ENCODE results near the gene REXO5. TPM values are rescaled to one million over a fixed set of nuclear protein-coding genes. Genes with fewer than 3 reads are reported as not detected.

Gene REXO5
- total and polyA plus RNA-seq, 8 donors: 4.7 to 31.7 (median 7.2) TPM

DNA sequence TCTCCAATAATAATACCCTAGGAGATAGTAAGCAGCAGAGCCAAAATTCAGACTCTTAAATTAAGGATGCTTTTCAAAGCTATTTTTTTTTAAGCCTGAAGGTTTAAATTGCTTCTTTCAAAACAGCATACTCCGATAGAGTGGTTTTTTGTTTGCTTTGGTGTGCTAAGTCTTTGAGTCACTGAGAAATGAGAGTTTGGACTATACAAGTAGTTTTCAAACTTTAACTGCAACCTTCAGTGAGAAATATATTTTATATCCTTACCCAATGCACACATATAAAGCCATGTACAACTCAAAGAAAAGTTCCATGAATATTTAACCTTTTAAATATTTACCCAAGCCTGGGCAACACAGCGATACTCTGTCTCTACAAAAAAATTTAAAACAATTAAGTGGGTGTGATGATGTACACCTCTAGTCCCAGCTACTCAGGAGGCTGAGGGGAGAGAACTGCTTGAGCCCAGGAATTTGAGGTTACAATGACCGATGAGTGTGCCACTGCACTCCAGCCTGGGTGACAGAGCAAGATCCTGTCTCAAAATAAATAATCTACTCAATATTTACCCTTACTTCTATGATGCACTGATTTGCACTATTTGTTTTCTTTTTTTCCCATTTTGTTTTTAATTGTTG is 74.7 kb downstream of the REXO5 start:
- Histone ChIP-seq H3K9me3 (no peaks in the 10 kb centered on the region), H3K27ac (peak overlapping the region in 4 of 5 donors; percentile 19 to 82 (median 38)), H3K4me1 (peaks cover 47 to 78% (median 68%) of the 10 kb centered on the region in 4 donors), H3K36me3 (no peaks in the 10 kb centered on the region), H3K27me3 (no peaks in the 10 kb centered on the region), H3K4me3 (no peak overlapping the region)
- no peak for DNase-seq
- intact Hi-C loops (cut with DNase I; ENCODE audit: low total_unique reads): no loop called here
- TF ChIP-seq POLR2AphosphoS5 (IDR thresholded peaks at IDR 0.05) (no peak), POLR2A (IDR thresholded peaks at IDR 0.05) (no peak), EP300 (IDR thresholded peaks at IDR 0.05) (no peak)
- TF ChIP-seq, protein P1, sequence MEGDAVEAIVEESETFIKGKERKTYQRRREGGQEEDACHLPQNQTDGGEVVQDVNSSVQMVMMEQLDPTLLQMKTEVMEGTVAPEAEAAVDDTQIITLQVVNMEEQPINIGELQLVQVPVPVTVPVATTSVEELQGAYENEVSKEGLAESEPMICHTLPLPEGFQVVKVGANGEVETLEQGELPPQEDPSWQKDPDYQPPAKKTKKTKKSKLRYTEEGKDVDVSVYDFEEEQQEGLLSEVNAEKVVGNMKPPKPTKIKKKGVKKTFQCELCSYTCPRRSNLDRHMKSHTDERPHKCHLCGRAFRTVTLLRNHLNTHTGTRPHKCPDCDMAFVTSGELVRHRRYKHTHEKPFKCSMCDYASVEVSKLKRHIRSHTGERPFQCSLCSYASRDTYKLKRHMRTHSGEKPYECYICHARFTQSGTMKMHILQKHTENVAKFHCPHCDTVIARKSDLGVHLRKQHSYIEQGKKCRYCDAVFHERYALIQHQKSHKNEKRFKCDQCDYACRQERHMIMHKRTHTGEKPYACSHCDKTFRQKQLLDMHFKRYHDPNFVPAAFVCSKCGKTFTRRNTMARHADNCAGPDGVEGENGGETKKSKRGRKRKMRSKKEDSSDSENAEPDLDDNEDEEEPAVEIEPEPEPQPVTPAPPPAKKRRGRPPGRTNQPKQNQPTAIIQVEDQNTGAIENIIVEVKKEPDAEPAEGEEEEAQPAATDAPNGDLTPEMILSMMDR (IDR thresholded peaks at IDR 0.05): no peak
- WGBS, 5 donors: 28 to 49% (median 30%) methylated on average over 3 of the region's 3 CpGs

DNA sequence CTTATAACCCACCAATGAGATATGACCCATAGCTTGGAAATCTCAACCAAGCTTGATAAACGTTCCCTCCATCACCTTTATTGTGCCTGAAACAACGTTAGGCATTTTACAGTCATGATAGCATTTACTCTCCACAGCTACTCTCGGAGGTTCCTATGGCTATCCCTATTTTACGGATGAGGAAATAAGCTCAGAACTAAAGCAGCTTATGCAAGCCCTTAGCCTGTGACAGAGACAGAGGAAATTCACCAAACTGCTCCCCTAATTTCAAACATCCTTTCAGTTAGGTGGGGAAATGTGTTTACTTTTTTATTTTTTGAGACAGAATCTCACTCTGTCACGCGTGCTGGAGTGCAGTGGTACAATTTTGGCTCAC is 75.2 kb downstream of the REXO5 start:
- Histone ChIP-seq H3K4me3 (no peak overlapping the region), H3K36me3 (no peaks in the 10 kb centered on the region), H3K27ac (peak overlapping the region; percentile 7 to 82 (median 35)), H3K27me3 (no peaks in the 10 kb centered on the region), H3K9me3 (no peaks in the 10 kb centered on the region), H3K4me1 (peaks cover 47 to 83% (median 70%) of the 10 kb centered on the region in 4 donors)
- DNase-seq: no peak
- intact Hi-C loops (cut with DNase I; ENCODE audit: low total_unique reads): no loop called here
- 52 to 68% (median 59%) methylated on average over 6 of the region's 6 CpGs for WGBS, 5 donors
- TF ChIP-seq, protein P1 (IDR thresholded peaks at IDR 0.05): no peak
- TF ChIP-seq EP300 (IDR thresholded peaks at IDR 0.05): no peak
- TF ChIP-seq POLR2AphosphoS5 (IDR thresholded peaks at IDR 0.05): no peak
- TF ChIP-seq POLR2A (IDR thresholded peaks at IDR 0.05): no peak

DNA sequence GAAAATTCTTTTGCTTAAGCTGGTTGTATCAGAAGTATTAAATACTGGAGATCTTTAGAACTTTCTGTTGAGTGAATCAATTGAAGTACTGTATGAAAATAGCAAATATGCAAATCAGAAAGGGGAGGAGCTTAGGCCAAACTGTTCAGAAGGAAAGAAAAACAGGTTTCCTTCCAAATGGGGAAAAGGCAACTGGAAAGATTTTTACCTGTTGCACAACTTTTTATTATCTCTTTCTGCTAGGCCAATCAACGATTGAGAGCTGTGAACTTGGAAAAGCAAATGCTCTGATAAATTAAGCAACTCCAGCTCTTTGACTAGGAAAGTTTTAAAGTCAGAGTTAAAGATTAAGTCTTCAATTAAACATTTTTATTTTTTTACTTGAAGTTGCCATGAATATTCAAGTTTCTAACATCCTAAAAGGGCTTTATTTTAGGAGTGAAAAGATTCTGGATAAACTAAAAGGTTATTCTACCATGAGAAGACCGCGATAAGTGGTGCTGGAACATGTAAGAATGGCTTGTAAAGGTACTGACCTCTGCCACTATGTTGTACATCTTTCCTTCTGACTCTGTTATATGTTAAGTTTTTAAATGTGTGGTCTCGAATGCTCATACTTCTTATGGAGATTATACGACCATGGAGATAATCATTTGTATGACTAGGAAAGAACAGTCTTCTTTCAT is 77.4 kb downstream of the REXO5 start:
- Histone ChIP-seq H3K27ac (peak overlapping the region in 4 of 5 donors; percentile 13 to 82 (median 60)), H3K4me1 (peaks cover 53 to 90% (median 72%) of the 10 kb centered on the region in 4 donors), H3K9me3 (no peaks in the 10 kb centered on the region), H3K36me3 (no peaks in the 10 kb centered on the region), H3K27me3 (no peaks in the 10 kb centered on the region), H3K4me3 (no peak overlapping the region)
- no peak for TF ChIP-seq POLR2AphosphoS5 (IDR thresholded peaks at IDR 0.05)
- no peak for TF ChIP-seq EP300 (IDR thresholded peaks at IDR 0.05)
- TF ChIP-seq, protein P1 (IDR thresholded peaks at IDR 0.05): no peak
- TF ChIP-seq POLR2A (IDR thresholded peaks at IDR 0.05): no peak
- WGBS, 5 donors: 33 to 57% (median 52%) methylated on average over 5 of the region's 5 CpGs
- DNase-seq: peak in 1 of 2 donors; percentile 59
- intact Hi-C loops (cut with DNase I; ENCODE audit: low total_unique reads): no loop called here

DNA sequence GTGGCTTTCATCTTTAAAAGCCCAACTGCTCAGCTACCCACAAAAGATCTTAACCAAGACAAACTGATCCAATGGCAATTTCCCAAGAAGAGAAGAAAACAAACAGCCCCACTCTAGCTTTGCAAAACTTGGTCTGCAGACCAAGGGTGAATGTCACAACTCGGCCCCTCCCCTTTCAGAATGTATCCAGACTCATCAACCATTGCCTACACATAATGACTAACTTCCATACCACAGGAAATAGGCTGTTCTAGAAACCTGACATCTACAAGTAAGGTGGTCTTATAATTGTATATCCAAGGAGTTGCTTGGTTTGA is 77.9 kb downstream of the REXO5 start:
- no peak for DNase-seq
- peaks cover 48 to 87% (median 68%) of the 10 kb centered on the region in 4 donors for H3K4me1 ChIP-seq
- intact Hi-C loops (cut with DNase I; ENCODE audit: low total_unique reads): no loop called here

More for the DNA sequence above, 77.9 kb downstream of the REXO5 start:
- no peaks in the 10 kb centered on the region for H3K27me3 ChIP-seq
- TF ChIP-seq, protein P1 (IDR thresholded peaks at IDR 0.05): no peak
- no peak for TF ChIP-seq POLR2A (IDR thresholded peaks at IDR 0.05)
- no peak for TF ChIP-seq POLR2AphosphoS5 (IDR thresholded peaks at IDR 0.05)
- no peak for TF ChIP-seq EP300 (IDR thresholded peaks at IDR 0.05)
- H3K27ac ChIP-seq: peak overlapping the region in 4 of 5 donors; percentile 13 to 82 (median 60)
- no peaks in the 10 kb centered on the region for H3K9me3 ChIP-seq
- no peaks in the 10 kb centered on the region for H3K36me3 ChIP-seq
- H3K4me3 ChIP-seq: no peak overlapping the region
- WGBS, 5 donors: 31 to 58% (median 42%) methylated on average over 1 of the region's 1 CpG

Data from stomach (tissue), 9 donors.